Heart left ventricle (tissue), 16 donors: ENCODE results near the gene POMC. TPM values are rescaled to one million over a fixed set of nuclear protein-coding genes. Genes with fewer than 3 reads are reported as not detected.
"Not testable (repeated sequence)": the region's sequence is repeated elsewhere in the genome, so short reads cannot be mapped to it uniquely, and the experiment has no call there.

Experiments
- ATAC-seq, 4 donors: fragments of 200-7000 bp; cut with Tn5 transposase; one replicate each; pipeline ENCODE4 v1.9.1; 2020 to 2022; ENCODE audit warnings: moderate library complexity in 4 of 4, mild to moderate bottlenecking in 3 of 4, moderate number of reproducible peaks in 1 of 4
- DNase-seq, 5 donors: peaks; one replicate each; pipeline ENCODE4 v3.0.0-alpha.2; 2020
- H3K27ac ChIP-seq, 12 donors: fragments of 200-600 bp; sonication (generic) in 4 of 12; one replicate each; pipeline versions ENCODE4 v1.5.0 to v1.8.0; 2016 to 2022; ENCODE audit warnings: mild to moderate bottlenecking in 2 of 12
- H3K27me3 ChIP-seq, 9 donors: fragments of 200-600 bp; sonication (generic) in 2 of 9; one replicate each; pipeline versions ENCODE4 v1.5.1 to v1.8.0; 2016 to 2022; ENCODE audit warnings: mild to moderate bottlenecking in 3 of 9
- H3K36me3 ChIP-seq, 9 donors: fragments of 200-600 bp; sonication (generic) in 2 of 9; one replicate each; pipeline versions ENCODE4 v1.5.0 to v1.8.0; 2018 to 2022; ENCODE audit warnings: mild to moderate bottlenecking in 2 of 9
- H3K4me1 ChIP-seq, 12 donors: fragments of 200-600 bp; sonication (generic) in 4 of 12; one replicate each; pipeline versions ENCODE4 v1.5.0 to v1.8.0; 2016 to 2022; ENCODE audit warnings: mild to moderate bottlenecking in 3 of 12
- H3K4me3 ChIP-seq, 12 donors: fragments of 200-600 bp; sonication (generic) in 4 of 12; one replicate each; pipeline versions ENCODE4 v1.5.0 to v1.8.0; 2017 to 2022; ENCODE audit warnings: mild to moderate bottlenecking in 9 of 12, moderate library complexity in 4 of 12
- H3K9me3 ChIP-seq, 12 donors: fragments of 200-600 bp; sonication (generic) in 4 of 12; one replicate each; pipeline versions ENCODE4 v1.5.0 to v1.8.0; 2016 to 2022; ENCODE audit warnings: mild to moderate bottlenecking in 1 of 12
- POLR2A ChIP-seq, 2 donors: fragments of 450-650 bp; IDR thresholded peaks; one replicate each; pipeline ENCODE4 v1.6.1; 2017; ENCODE audit warnings: antibody characterized with exemption in 2 of 2, mild to moderate bottlenecking in 2 of 2, moderate library complexity in 2 of 2
- WGBS, 4 donors: extraction: QIAGEN DNeasy Blood & Tissue Kit in 2 of 4; methylation state at CpG; one replicate each; pipeline versions ENCODE4 v1.1.5 to v1.1.7; 2013 to 2018; 5-methylcytosine and 5-hydroxymethylcytosine counted together
- intact Hi-C, 10 donors: fragments of 100-400 bp; cut with DNase I; formaldehyde crosslinking; loops; one replicate each; pipeline versions ENCODE4 v1.11.1 to v1.14.2; 2022
- polyA plus RNA-seq, 2 donors: library from polyadenylated mRNA; stranded (reverse); fragments of 200-250 nt; gene quantifications; one replicate each; pipeline ENCODE4 v1.2.3, GENCODE V29; 2013
- total RNA-seq, 9 donors: library from RNA; depleted of rRNA in 2 of 9; stranded (reverse); fragments of >200 nt in 2 of 9; fragmentation: NEBNext Ultra II Directional in 3 of 9; extraction: Animal tissue kit (Norgen Biotek cat#: 25700) in 3 of 9; gene quantifications; one replicate each; pipeline versions ENCODE4 v1.1.0 to v1.2.4, GENCODE V29; 2016 to 2023
- TF ChIP-seq, protein P1 (sequence below), 12 donors: fragments of 200-600 bp; sonication (generic) in 4 of 12; IDR thresholded peaks; one replicate each; pipeline versions ENCODE4 v1.5.0 to v1.8.0; 2018 to 2022; ENCODE audit warnings: antibody characterized with exemption in 12 of 12, mild to moderate bottlenecking in 5 of 12
- donor health status: ischemic (EF 13 %, LVEDD 7.1; RV severe dilation, severe dysfunction).
- donor health status: healthy with polysubstance abuse.
- donor health status: DM: no; HTN: yes; CAD: no.
- donor health status: DM: no; HTN: no; CAD: no.
- donor health status: ischemic (EF 25% LVEDD 6.9; RV normal size, moderate dysfunction).
- donor health status: ischemic (EF 25% LVEDD 5.7; RV mildly dilated, moderate dysfunction).
- donor health status: healthy.
- donor health status: DM: yes; HTN: yes; CAD: no.
- donor health status: ischemic (EF 35%, LVEDD 5.7; RV mildly dilated, moderate dysfunction).
- donor health status: nonischemic (EF 11% LVEDD 7.7; RV severe dilation, severe dysfunction).
- donor health status: DM: yes; HTN: yes; CAD: no.
- donor health status: PGD.
- donor health status: ischemic (EF 29% LVEDD 5.4; RV normal size, mild dysfunction).
- donor health status: nonischemic (EF 23%, LVEDD 6.1; RV moderate dilation, normal function).

The POMC gene
- total and polyA plus RNA-seq, 11 donors: 0.77 to 8.0 (median 3.0) TPM

DNA sequence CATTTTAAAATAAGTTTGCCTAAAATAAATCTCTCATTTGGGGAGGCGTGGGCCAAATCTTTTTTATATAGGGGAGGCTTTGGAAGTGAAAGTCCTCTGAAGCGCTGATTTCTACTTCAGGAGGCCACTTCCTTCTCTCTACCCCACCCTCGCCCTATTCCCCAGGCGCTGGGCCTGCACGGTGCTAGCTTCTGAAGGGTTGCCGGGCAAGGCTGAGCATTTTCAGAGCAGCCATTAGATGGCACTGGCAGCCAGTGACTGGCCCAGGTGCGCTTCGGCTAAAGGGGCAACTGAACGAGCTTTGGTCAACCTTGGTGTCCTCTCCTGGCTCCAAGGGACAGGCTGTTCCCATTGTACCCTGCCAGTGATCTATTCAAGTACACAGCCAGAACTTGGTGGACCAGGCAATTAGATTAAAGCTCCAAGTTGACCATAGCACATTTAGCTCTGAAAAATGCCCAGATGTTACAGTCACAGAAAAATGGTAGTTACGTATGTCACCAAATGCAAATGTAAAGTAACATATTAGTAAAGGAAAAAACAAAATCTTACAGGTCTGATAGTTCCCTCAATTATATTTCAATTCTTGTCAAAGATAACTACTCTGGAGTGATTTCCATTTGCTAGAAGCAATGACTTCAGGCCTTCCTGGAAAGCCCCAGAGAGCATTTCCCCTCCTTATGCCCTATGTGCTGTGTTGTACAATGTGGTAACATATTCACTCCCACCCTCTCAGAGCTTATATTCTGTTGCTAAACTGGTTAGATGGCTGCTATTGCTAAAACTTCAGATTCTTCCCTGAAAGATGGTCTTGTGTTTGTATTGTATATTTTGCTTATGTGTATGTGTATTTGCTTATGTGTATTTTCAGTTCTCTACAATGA, 2.1 kb downstream of the POMC start:
- Histone ChIP-seq H3K9me3 (peaks cover 0 to 1% (median 0%) of the 10 kb centered on the region in 12 donors), H3K27me3 (peaks cover 16 to 74% (median 50%) of the 10 kb centered on the region in 9 donors), H3K36me3 (no peaks in the 10 kb centered on the region), H3K27ac (no peak overlapping the region), H3K4me3 (no peak overlapping the region), H3K4me1 (peaks cover 0 to 20% (median 10%) of the 10 kb centered on the region in 12 donors)
- WGBS, 4 donors: 61 to 65% (median 65%) methylated on average over 10 of the region's 10 CpGs
- peak in 3 of 5 donors; percentile 27 to 41 (median 34) for DNase-seq
- TF ChIP-seq POLR2A (IDR thresholded peaks at IDR 0.05): no peak
- TF ChIP-seq, protein P1, sequence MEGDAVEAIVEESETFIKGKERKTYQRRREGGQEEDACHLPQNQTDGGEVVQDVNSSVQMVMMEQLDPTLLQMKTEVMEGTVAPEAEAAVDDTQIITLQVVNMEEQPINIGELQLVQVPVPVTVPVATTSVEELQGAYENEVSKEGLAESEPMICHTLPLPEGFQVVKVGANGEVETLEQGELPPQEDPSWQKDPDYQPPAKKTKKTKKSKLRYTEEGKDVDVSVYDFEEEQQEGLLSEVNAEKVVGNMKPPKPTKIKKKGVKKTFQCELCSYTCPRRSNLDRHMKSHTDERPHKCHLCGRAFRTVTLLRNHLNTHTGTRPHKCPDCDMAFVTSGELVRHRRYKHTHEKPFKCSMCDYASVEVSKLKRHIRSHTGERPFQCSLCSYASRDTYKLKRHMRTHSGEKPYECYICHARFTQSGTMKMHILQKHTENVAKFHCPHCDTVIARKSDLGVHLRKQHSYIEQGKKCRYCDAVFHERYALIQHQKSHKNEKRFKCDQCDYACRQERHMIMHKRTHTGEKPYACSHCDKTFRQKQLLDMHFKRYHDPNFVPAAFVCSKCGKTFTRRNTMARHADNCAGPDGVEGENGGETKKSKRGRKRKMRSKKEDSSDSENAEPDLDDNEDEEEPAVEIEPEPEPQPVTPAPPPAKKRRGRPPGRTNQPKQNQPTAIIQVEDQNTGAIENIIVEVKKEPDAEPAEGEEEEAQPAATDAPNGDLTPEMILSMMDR (IDR thresholded peaks at IDR 0.05): peak in 6 of 12 donors; percentile 11 to 29 (median 18)
- intact Hi-C loops: no loop called here
- ATAC-seq: peak; percentile 34 to 58 (median 48)

DNA sequence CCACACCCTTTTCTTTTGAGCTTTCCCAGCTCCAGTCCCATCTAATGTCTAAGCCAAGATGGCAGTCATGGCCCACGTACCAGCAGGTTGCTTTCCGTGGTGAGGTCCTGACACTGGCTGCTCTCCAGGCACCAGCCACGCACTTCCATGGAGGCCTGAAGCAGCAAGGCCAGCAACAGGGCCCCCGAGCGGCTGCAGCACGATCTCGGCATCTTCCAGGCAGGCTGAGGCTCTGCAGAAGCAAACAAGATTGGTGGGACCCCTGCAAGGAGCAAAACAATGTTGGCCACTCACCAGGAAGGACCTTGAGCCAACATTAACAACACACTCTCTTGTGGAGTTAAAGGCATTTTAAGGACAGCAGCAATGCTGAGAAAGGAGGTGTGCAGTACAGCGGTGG, 3.8 kb downstream of the POMC start:
- no peak for DNase-seq
- no peak for ATAC-seq
- Histone ChIP-seq H3K27ac (no peak overlapping the region), H3K4me3 (no peak overlapping the region), H3K36me3 (no peaks in the 10 kb centered on the region), H3K9me3 (no peaks in the 10 kb centered on the region), H3K27me3 (peaks cover 16 to 67% (median 44%) of the 10 kb centered on the region in 9 donors), H3K4me1 (peaks cover 0 to 20% (median 12%) of the 10 kb centered on the region in 12 donors)
- WGBS, 4 donors: 47 to 63% (median 52%) methylated on average over 8 of the region's 8 CpGs
- TF ChIP-seq, protein P1 (IDR thresholded peaks at IDR 0.05): no peak
- no peak for TF ChIP-seq POLR2A (IDR thresholded peaks at IDR 0.05)
- intact Hi-C loops: no loop called here

DNA sequence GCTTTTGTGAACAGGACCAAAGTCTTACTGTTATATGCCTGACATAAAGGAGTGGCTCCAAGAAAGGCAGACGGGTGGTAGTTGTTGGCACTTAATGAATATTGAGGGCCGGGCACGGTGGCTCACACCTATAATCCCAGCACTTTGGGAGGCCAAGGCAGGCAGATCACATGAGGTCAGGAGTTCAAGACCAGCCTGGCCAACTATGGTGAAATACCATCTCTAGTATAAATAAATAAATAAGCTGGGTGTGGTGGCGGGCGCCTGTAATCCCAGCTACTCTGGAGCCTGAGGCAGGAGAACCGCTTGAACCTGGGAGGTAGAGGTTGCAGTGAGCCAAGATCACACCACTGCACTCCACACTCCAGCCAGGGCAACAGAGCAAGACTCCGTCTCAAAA, 6.3 kb downstream of the POMC start:
- H3K27ac ChIP-seq: peak overlapping the region in 1 of 12 donors; percentile 80
- H3K4me3 ChIP-seq: not testable (repeated sequence)

DNA sequence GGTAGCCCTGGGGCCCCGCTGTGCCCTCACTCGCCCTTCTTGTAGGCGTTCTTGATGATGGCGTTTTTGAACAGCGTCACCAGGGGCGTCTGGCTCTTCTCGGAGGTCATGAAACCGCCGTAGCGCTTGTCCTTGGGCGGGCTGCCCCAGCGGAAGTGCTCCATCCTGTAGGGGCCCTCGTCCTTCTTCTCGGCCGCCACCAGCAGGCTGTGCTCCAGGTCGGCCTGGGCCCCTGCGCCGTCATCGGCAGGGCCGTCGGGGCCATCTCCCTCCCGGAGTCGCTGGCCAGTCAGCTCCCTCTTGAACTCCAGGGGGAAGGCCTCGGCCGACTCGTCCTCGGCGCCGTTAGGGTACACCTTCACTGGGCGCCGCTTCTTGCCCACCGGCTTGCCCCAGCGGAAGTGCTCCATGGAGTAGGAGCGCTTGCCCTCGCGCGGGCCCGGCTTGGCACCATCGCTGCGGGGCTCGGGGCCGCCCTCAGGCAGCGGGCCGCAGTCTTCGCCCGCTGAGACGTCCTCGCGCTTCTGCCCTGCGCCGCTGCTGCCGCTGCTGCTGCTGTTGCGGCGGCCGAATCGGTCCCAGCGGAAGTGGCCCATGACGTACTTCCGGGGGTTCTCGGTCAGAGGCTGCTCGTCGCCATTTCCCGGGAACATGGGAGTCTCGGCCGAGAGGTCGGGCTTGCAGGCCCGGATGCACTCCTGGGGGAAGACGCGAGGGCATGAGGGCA, 7.2 kb downstream of the POMC start:
- TF ChIP-seq, protein P1 (IDR thresholded peaks at IDR 0.05): no peak
- TF ChIP-seq POLR2A (IDR thresholded peaks at IDR 0.05): no peak
- intact Hi-C loops: no loop called here
- Histone ChIP-seq H3K27ac (peak overlapping the region; percentile 31 to 89 (median 70)), H3K9me3 (no peaks in the 10 kb centered on the region), H3K36me3 (no peaks in the 10 kb centered on the region), H3K4me3 (peak overlapping the region; percentile 28 to 71 (median 54)), H3K27me3 (peaks cover 0 to 33% (median 14%) of the 10 kb centered on the region in 9 donors), H3K4me1 (peaks cover 0 to 11% (median 0%) of the 10 kb centered on the region in 12 donors)
- DNase-seq (peak; percentile 63 to 88 (median 75)), ATAC-seq (peak in 3 of 4 donors; percentile 69 to 83 (median 78))
- 34 to 71% (median 51%) methylated on average over 46 to 69 of the region's 69 CpGs for WGBS, 4 donors

More for the DNA sequence above, 6.3 kb downstream of the POMC start:
- H3K9me3 ChIP-seq, DNase-seq, intact Hi-C loops, ATAC-seq, H3K36me3 ChIP-seq: not testable (repeated sequence)
- peaks cover 0 to 11% (median 0%) of the 10 kb centered on the region in 12 donors for H3K4me1 ChIP-seq
- peaks cover 0 to 42% (median 19%) of the 10 kb centered on the region in 9 donors for H3K27me3 ChIP-seq
- 95 to 98% (median 98%) methylated on average over 7 of the region's 7 CpGs for WGBS, 4 donors
